ENCODE measurements around the gene EFR3B.

GRCh38 chr2:25056098-25056821 is 14.4 kb downstream of the EFR3B start:
- TF ChIP-seq, protein P1, sequence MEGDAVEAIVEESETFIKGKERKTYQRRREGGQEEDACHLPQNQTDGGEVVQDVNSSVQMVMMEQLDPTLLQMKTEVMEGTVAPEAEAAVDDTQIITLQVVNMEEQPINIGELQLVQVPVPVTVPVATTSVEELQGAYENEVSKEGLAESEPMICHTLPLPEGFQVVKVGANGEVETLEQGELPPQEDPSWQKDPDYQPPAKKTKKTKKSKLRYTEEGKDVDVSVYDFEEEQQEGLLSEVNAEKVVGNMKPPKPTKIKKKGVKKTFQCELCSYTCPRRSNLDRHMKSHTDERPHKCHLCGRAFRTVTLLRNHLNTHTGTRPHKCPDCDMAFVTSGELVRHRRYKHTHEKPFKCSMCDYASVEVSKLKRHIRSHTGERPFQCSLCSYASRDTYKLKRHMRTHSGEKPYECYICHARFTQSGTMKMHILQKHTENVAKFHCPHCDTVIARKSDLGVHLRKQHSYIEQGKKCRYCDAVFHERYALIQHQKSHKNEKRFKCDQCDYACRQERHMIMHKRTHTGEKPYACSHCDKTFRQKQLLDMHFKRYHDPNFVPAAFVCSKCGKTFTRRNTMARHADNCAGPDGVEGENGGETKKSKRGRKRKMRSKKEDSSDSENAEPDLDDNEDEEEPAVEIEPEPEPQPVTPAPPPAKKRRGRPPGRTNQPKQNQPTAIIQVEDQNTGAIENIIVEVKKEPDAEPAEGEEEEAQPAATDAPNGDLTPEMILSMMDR (IDR thresholded peaks at IDR 0.05): no peak
- no peak for TF ChIP-seq POLR2A (IDR thresholded peaks at IDR 0.05)

Measured in esophagus squamous epithelium (tissue), 4 donors.